Measurements from ENCODE around the gene BMS1.

- TF ChIP-seq, protein P1, sequence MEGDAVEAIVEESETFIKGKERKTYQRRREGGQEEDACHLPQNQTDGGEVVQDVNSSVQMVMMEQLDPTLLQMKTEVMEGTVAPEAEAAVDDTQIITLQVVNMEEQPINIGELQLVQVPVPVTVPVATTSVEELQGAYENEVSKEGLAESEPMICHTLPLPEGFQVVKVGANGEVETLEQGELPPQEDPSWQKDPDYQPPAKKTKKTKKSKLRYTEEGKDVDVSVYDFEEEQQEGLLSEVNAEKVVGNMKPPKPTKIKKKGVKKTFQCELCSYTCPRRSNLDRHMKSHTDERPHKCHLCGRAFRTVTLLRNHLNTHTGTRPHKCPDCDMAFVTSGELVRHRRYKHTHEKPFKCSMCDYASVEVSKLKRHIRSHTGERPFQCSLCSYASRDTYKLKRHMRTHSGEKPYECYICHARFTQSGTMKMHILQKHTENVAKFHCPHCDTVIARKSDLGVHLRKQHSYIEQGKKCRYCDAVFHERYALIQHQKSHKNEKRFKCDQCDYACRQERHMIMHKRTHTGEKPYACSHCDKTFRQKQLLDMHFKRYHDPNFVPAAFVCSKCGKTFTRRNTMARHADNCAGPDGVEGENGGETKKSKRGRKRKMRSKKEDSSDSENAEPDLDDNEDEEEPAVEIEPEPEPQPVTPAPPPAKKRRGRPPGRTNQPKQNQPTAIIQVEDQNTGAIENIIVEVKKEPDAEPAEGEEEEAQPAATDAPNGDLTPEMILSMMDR (IDR thresholded peaks at IDR 0.05 in 8 of 11, conservative IDR thresholded peaks at IDR 0.05 in 3 of 11): no peak
- TF ChIP-seq POLR2AphosphoS5 (IDR thresholded peaks at IDR 0.05): no peak
- TF ChIP-seq POLR2A (IDR thresholded peaks at IDR 0.05): no peak
Measured at GRCh38 chr10:42850931-42851330, 68.3 kb downstream of the BMS1 start.
